GM21825 (cell line): Measurements from ENCODE around the gene NAA35.
"Not testable (repeated sequence)": the region's sequence is repeated elsewhere in the genome, so short reads cannot be mapped to it uniquely, and the experiment has no call there.

Experiments
- ATAC-seq: cut with Tn5 transposase; IDR thresholded peaks from one replicate; pipeline ENCODE4 v1.9.1; 2021; ENCODE audit warnings: mild to moderate bottlenecking, moderate library complexity; ENCODE audit not compliant: unreplicated experiment

NAA35 gene

GRCh38 chr9:86022687-86023266 lies 81.8 kb downstream of the NAA35 start:
- no peak for ATAC-seq

GRCh38 chr9:86027767-86028166 lies 86.8 kb downstream of the NAA35 start:
- no peak for ATAC-seq

- ATAC-seq, result no peak
These were observed 94.2 kb downstream of the NAA35 start for GRCh38 chr9:86034863-86035734.

- ATAC-seq, result no peak
These were observed 95.0 kb downstream of the NAA35 start for GRCh38 chr9:86035827-86036440.

GRCh38 chr9:86036555-86036954 lies 95.6 kb downstream of the NAA35 start:
- ATAC-seq, result no peak

GRCh38 chr9:86039991-86040860 lies 99.3 kb downstream of the NAA35 start:
- ATAC-seq, result no peak

- ATAC-seq, result no peak
These were observed 99.9 kb downstream of the NAA35 start for GRCh38 chr9:86040861-86041155.

GRCh38 chr9:86041311-86041741 lies 100.4 kb downstream of the NAA35 start:
- no peak for ATAC-seq

- no peak for ATAC-seq
These were observed 101.4 kb downstream of the NAA35 start for GRCh38 chr9:86042199-86042978.

- ATAC-seq, result no peak
These were observed 102.6 kb downstream of the NAA35 start for GRCh38 chr9:86043586-86043985.

- ATAC-seq, result no peak
These were observed 103.1 kb downstream of the NAA35 start for GRCh38 chr9:86043999-86044398.

- no peak for ATAC-seq
These were observed 104.7 kb downstream of the NAA35 start for GRCh38 chr9:86045654-86046053.

GRCh38 chr9:86046071-86046636 lies 105.2 kb downstream of the NAA35 start:
- no peak for ATAC-seq

- ATAC-seq, result no peak
These were observed 106.0 kb downstream of the NAA35 start for GRCh38 chr9:86046930-86047341.

- ATAC-seq, result no peak
These were observed 106.4 kb downstream of the NAA35 start for GRCh38 chr9:86047361-86047760.

GRCh38 chr9:86048018-86048742 lies 107.2 kb downstream of the NAA35 start:
- not testable (repeated sequence) for ATAC-seq

GRCh38 chr9:86052556-86053468 lies 111.9 kb downstream of the NAA35 start:
- ATAC-seq, result no peak

- no peak for ATAC-seq
These were observed 113.7 kb downstream of the NAA35 start for GRCh38 chr9:86054695-86055094.
